GM12864 (cell line): ENCODE measurements around the gene KCTD12.
"Not testable (repeated sequence)": the region's sequence is repeated elsewhere in the genome, so short reads cannot be mapped to it uniquely, and the experiment has no call there.

Experiments used
- DNase-seq: peaks from one replicate; pipeline ENCODE4 v3.0.0-alpha.2; 2011; ENCODE audit warnings: low read depth
- H3K4me3 ChIP-seq: 2 replicates; pipeline ENCODE4 v1.5.1; 2011; ENCODE audit warnings: mild to moderate bottlenecking, low read depth, low read length, control low read depth
- CTCF ChIP-seq: IDR thresholded peaks from 2 replicates; pipeline ENCODE4 v1.5.1; 2011; ENCODE audit warnings: low read depth, mild to moderate bottlenecking, moderate library complexity, low read length, control low read depth, inconsistent platforms; ENCODE audit errors: missing control alignments

KCTD12 gene

GRCh38 chr13:76903544-76904162, 17.4 kb upstream of the KCTD12 start:
- TF ChIP-seq CTCF = peak; percentile 99
- DNase-seq = no peak
- H3K4me3 ChIP-seq = no peak overlapping the region

GRCh38 chr13:76899066-76899465, 12.9 kb upstream of the KCTD12 start:
- DNase-seq, H3K4me3 ChIP-seq: not testable (repeated sequence)

- DNase-seq, H3K4me3 ChIP-seq: not testable (repeated sequence)
Measured at GRCh38 chr13:76897171-76897570, 11.0 kb upstream of the KCTD12 start.

- no peak for TF ChIP-seq CTCF
- DNase-seq = no peak
- no peak overlapping the region for H3K4me3 ChIP-seq
Measured at GRCh38 chr13:76894401-76895110, 8.4 kb upstream of the KCTD12 start.

- DNase-seq = no peak
- no peak overlapping the region for H3K4me3 ChIP-seq
- TF ChIP-seq CTCF = no peak
Measured at GRCh38 chr13:76892488-76892887, 6.3 kb upstream of the KCTD12 start.

GRCh38 chr13:76890021-76890420, 3.8 kb upstream of the KCTD12 start:
- TF ChIP-seq CTCF = no peak
- DNase-seq = no peak

GRCh38 chr13:76889254-76889653, 3.0 kb upstream of the KCTD12 start:
- H3K4me3 ChIP-seq = no peak overlapping the region
- no peak for TF ChIP-seq CTCF
- DNase-seq = no peak

More at GRCh38 chr13:76890021-76890420, 3.8 kb upstream of the KCTD12 start:
- no peak overlapping the region for H3K4me3 ChIP-seq

GRCh38 chr13:76888421-76888820, 2.2 kb upstream of the KCTD12 start:
- DNase-seq = no peak
- H3K4me3 ChIP-seq = no peak overlapping the region
- TF ChIP-seq CTCF = no peak
